Vagina (tissue), 2 donors: Measurements from ENCODE around the gene CD22.

Experiments
- POLR2A ChIP-seq, 2 donors: fragments of 450-650 bp; IDR thresholded peaks; one replicate each; pipeline ENCODE4 v1.6.1; 2017; ENCODE audit warnings: antibody characterized with exemption in 2 of 2, mild to moderate bottlenecking in 2 of 2, moderate library complexity in 2 of 2
- TF ChIP-seq, protein P1 (sequence below), 3 experiments: fragments of 450-650 bp in 2 of 3; fragments of 200-600 bp in 1 of 3; sonication (generic) in 1 of 3; IDR thresholded peaks; one replicate each; pipeline ENCODE4 v1.5.1; 2017 to 2019; ENCODE audit warnings: antibody characterized with exemption in 3 of 3, mild to moderate bottlenecking in 2 of 3, moderate library complexity in 2 of 3

DNA sequence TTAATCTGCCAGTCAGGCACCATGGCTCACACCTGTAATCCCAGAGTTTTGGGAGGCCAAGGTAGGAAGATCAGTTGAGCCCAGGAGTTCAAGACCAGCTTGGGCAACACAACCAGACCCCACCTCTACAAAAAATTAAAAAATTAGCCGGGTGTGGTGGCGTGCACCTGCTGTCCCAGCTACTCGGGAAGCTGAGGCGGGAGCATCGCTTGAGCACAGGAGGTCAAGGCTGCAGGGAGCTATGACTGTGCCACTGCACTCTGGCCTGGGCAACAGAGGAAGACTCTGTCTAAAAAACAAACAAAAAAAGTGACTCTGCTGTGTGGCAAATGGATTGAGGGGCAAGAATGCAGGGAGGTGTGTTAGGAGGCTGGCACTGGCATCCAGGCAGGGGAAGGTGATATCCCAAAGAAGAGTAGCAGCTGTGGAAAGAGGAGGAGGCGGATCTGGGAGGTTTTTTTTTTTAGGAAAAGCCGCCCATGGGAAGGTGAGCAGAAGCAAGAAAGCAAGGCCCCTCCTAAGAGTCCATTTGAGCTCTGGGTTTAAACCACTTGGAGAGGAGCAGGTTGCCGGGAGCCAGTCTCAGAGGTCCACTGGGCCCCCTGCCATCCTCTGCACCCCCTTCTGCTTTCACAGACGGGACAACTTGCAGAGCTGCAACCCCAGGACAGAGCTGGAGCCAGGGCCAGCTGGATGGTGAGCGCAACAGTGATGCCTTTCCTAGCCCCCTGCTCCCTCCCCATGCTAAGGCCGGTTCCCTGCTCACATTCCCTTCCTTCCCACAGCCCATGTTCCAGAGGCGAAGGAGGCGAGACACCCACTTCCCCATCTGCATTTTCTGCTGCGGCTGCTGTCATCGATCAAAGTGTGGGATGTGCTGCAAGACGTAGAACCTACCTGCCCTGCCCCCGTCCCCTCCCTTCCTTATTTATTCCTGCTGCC, 44.6 kb upstream of the CD22 start:
- no peak for TF ChIP-seq POLR2A (IDR thresholded peaks at IDR 0.05)
- TF ChIP-seq, protein P1, sequence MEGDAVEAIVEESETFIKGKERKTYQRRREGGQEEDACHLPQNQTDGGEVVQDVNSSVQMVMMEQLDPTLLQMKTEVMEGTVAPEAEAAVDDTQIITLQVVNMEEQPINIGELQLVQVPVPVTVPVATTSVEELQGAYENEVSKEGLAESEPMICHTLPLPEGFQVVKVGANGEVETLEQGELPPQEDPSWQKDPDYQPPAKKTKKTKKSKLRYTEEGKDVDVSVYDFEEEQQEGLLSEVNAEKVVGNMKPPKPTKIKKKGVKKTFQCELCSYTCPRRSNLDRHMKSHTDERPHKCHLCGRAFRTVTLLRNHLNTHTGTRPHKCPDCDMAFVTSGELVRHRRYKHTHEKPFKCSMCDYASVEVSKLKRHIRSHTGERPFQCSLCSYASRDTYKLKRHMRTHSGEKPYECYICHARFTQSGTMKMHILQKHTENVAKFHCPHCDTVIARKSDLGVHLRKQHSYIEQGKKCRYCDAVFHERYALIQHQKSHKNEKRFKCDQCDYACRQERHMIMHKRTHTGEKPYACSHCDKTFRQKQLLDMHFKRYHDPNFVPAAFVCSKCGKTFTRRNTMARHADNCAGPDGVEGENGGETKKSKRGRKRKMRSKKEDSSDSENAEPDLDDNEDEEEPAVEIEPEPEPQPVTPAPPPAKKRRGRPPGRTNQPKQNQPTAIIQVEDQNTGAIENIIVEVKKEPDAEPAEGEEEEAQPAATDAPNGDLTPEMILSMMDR (IDR thresholded peaks at IDR 0.05): no peak
